Left ventricle myocardium inferior (tissue), 1 donor: ENCODE data around the gene GDAP1L1. TPM values are rescaled to one million over a fixed set of nuclear protein-coding genes. Genes with fewer than 3 reads are reported as not detected.

Experiments
- DNase-seq: peaks from one replicate; pipeline ENCODE4 v3.0.0-alpha.2; 2020
- H3K27ac ChIP-seq: fragments of 200-600 bp; replicated peaks from 2 replicates; pipeline ENCODE4 v1.8.0; 2021
- H3K27me3 ChIP-seq: fragments of 200-600 bp; 2 replicates; pipeline ENCODE4 v1.8.0; 2021; ENCODE audit warnings: low read depth
- H3K36me3 ChIP-seq: fragments of 200-600 bp; 2 replicates; pipeline ENCODE4 v1.8.0; 2021
- H3K4me1 ChIP-seq: fragments of 200-600 bp; 2 replicates; pipeline ENCODE4 v1.8.0; 2021
- H3K4me3 ChIP-seq: fragments of 200-600 bp; 2 replicates; pipeline ENCODE4 v1.8.0; 2021; ENCODE audit warnings: mild to moderate bottlenecking, moderate library complexity
- H3K9me3 ChIP-seq: fragments of 200-600 bp; replicated peaks from 2 replicates; pipeline ENCODE4 v1.8.0; 2021
- CTCF ChIP-seq: fragments of 200-600 bp; IDR thresholded peaks from 2 replicates; pipeline ENCODE4 v1.8.0; 2021; ENCODE audit warnings: antibody characterized with exemption, mild to moderate bottlenecking, borderline replicate concordance
- intact Hi-C: fragments of 100-400 bp; cut with micrococcal nuclease; formaldehyde crosslinking; loops from one replicate; pipeline ENCODE4 v1.11.0; 2022
- total RNA-seq: library from RNA; stranded (reverse); fragmentation: NEBNext Ultra II Directional; extraction: Animal tissue kit (Norgen Biotek cat#: 25700); gene quantifications from one replicate; pipeline ENCODE4 v1.2.1, GENCODE V29; 2021
- donor health status: DM: no; HTN: yes; CAD: no; lungs with severe emphysema.

The GDAP1L1 gene
- total RNA-seq, 1 donor from 2014 or later = 0.55 TPM

GRCh38 chr20:44208165-44208564 lies 38.9 kb upstream of the GDAP1L1 start:
- H3K4me3 ChIP-seq = peak overlapping the region; percentile 96

GRCh38 chr20:44208770-44209169 lies 38.3 kb upstream of the GDAP1L1 start:
- intact Hi-C loops = no loop called here
- peak overlapping the region; percentile 96 for H3K4me3 ChIP-seq

More at GRCh38 chr20:44208165-44208564, 38.9 kb upstream of the GDAP1L1 start:
- intact Hi-C loops = no loop called here
- Histone ChIP-seq H3K9me3 (no peaks in the 10 kb centered on the region), H3K27ac (peak overlapping the region; percentile 96), H3K27me3 (no peaks in the 10 kb centered on the region), H3K4me1 (peaks cover 93% of the 10 kb centered on the region), H3K36me3 (peaks cover 21% of the 10 kb centered on the region)
- TF ChIP-seq CTCF = no peak
- no peak for DNase-seq

GRCh38 chr20:44209686-44210405 lies 37.3 kb upstream of the GDAP1L1 start:
- H3K36me3 ChIP-seq = peaks cover 17% of the 10 kb centered on the region
- no peaks in the 10 kb centered on the region for H3K9me3 ChIP-seq
- TF ChIP-seq CTCF = no peak
- peak overlapping the region; percentile 96 for H3K4me3 ChIP-seq
- H3K27ac ChIP-seq = peak overlapping the region; percentile 96
- intact Hi-C loops = no loop called here
- peaks cover 79% of the 10 kb centered on the region for H3K4me1 ChIP-seq
- no peak for DNase-seq
- no peaks in the 10 kb centered on the region for H3K27me3 ChIP-seq

More at GRCh38 chr20:44208770-44209169, 38.3 kb upstream of the GDAP1L1 start:
- peak overlapping the region; percentile 96 for H3K27ac ChIP-seq
- no peak for TF ChIP-seq CTCF
- no peaks in the 10 kb centered on the region for H3K27me3 ChIP-seq
- peaks cover 21% of the 10 kb centered on the region for H3K36me3 ChIP-seq
- no peaks in the 10 kb centered on the region for H3K9me3 ChIP-seq
- no peak for DNase-seq
- peaks cover 89% of the 10 kb centered on the region for H3K4me1 ChIP-seq

- Histone ChIP-seq H3K27ac (peak within 1 kb of the TSS; percentile 96), H3K4me1 (peaks cover 71% of the 10 kb centered on the region), H3K4me3 (peak within 1 kb of the TSS; percentile 96), H3K36me3 (peaks cover 9% of the 10 kb centered on the region), H3K27me3 (no peaks in the 10 kb centered on the region), H3K9me3 (no peaks in the 10 kb centered on the region)
- intact Hi-C loops = no loop called here
- DNase-seq = peak; percentile 96
- TF ChIP-seq CTCF = no peak
Measured at GRCh38 chr20:44210406-44211176, 36.5 kb upstream of the GDAP1L1 start, which contains the start of gene OSER1. OSER1 (minus strand) TSS chr20:44210771; CDS start chr20:44206957, 3,814 bp downstream.

GRCh38 chr20:44211177-44212039 lies 35.7 kb upstream of the GDAP1L1 start:
- H3K9me3 ChIP-seq = no peaks in the 10 kb centered on the region
- H3K27me3 ChIP-seq = no peaks in the 10 kb centered on the region
- intact Hi-C loops = no loop called here
- no peak for TF ChIP-seq CTCF
- peak overlapping the region; percentile 96 for H3K27ac ChIP-seq
- H3K4me3 ChIP-seq = peak overlapping the region; percentile 96
- peaks cover 3% of the 10 kb centered on the region for H3K36me3 ChIP-seq
- peaks cover 64% of the 10 kb centered on the region for H3K4me1 ChIP-seq
- no peak for DNase-seq
